ENCODE measurements around the gene PSKH1.

The PSKH1 gene

DNA sequence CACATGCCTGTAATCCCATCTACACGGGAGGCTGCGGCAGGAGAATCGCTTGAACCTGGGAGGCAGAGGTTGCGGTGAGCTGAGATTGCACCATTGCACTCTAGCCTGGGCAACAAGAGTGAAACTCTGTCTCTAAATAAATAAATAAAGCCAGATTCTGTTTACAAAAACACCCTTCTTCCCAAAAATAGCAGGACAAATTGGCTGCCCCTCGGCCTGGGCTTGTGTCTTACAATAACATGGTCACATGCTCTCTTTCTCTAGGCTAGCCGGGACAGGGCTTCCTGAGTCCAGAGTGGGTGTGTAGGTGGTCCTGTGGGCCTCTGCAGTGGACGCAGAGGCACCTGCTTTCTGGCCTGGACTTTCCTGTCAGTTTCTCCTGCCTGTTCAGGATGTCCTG lies 23.4 kb upstream of the PSKH1 start:
- H2BK5ac ChIP-seq (ENCODE audit: low read depth, low read length, poor library complexity): no peak overlapping the region
- H2AK5ac ChIP-seq (ENCODE audit: low read length): no peak overlapping the region
- no peak overlapping the region for H3K27ac ChIP-seq (ENCODE audit: low read depth, low read length)
- no peak overlapping the region for H3K4me3 ChIP-seq (ENCODE audit: low read depth, low read length)
- no peak overlapping the region for H2BK12ac ChIP-seq (ENCODE audit: low read length)
- peaks cover 54 to 67% of the 10 kb centered on the region in 2 experiments for H3K36me3 ChIP-seq (ENCODE audit: control insufficient read depth in 1 of 2, insufficient read depth in 2 of 2, low read length in 2 of 2)
- no peak overlapping the region for H3K4me2 ChIP-seq (ENCODE audit: low read length)
- H2BK120ac ChIP-seq (ENCODE audit: insufficient read depth, low read length, poor library complexity): no peak overlapping the region
- no peak overlapping the region for H4K91ac ChIP-seq (ENCODE audit: low read depth, low read length)
- no peak overlapping the region for H3K23ac ChIP-seq (ENCODE audit: low read length)
- peaks cover 4% of the 10 kb centered on the region for H3K79me1 ChIP-seq (ENCODE audit: low read length)
- peaks cover 12% of the 10 kb centered on the region for H3K79me2 ChIP-seq (ENCODE audit: control insufficient read depth, insufficient read depth, low read length, poor library complexity)
- H3K4ac ChIP-seq (ENCODE audit: low read depth, low read length): no peak overlapping the region
- no peak for DNase-seq
- H4K8ac ChIP-seq (ENCODE audit: low read depth, low read length): no peak overlapping the region
- H3K9ac ChIP-seq (ENCODE audit: low read length): no peak overlapping the region
- H3K4me1 ChIP-seq (ENCODE audit: control insufficient read depth in 1 of 2, insufficient read depth in 2 of 2, low read length in 2 of 2): peaks cover 3 to 8% of the 10 kb centered on the region in 2 experiments
- H3K27me3 ChIP-seq (ENCODE audit: insufficient read depth, low read length): no peaks in the 10 kb centered on the region
- no CpG with 5 or more reads among the region's 7 CpGs for WGBS (ENCODE audit: extremely low coverage, insufficient coverage, insufficient read length)
- H4K12ac ChIP-seq (ENCODE audit: low read depth, low read length): no peak overlapping the region
- H3K14ac ChIP-seq (ENCODE audit: low read length): no peak overlapping the region
- no peak overlapping the region for H2AFZ ChIP-seq (ENCODE audit: insufficient read depth, low read length, poor library complexity)
- no peaks in the 10 kb centered on the region for H3K9me3 ChIP-seq (ENCODE audit: insufficient read depth, low read depth, low read length)
- H3K18ac ChIP-seq (ENCODE audit: low read length): no peak overlapping the region

DNA sequence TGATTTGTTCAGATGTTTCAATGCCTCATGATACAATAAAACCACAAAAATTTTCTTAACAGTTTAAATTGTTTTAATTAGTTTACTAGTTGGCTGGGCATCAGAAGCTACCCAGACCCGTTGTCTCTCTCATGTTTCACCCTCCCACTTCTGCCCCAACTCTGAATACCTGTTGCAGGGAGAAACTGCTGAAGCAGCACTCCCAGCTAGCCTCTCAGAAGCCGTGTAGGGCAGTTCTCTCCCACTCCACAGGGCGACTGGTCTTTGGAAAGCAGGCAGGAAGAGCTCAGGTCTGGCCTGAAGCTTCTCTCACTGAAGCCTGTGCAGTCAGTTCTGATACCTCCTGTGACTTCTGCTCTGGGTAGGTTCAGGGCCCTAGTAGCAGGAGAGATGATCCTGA lies 21.8 kb upstream of the PSKH1 start:
- peaks cover 44 to 61% of the 10 kb centered on the region in 2 experiments for H3K36me3 ChIP-seq (ENCODE audit: control insufficient read depth in 1 of 2, insufficient read depth in 2 of 2, low read length in 2 of 2)
- H3K4me2 ChIP-seq (ENCODE audit: low read length): no peak overlapping the region
- no peak overlapping the region for H3K23ac ChIP-seq (ENCODE audit: low read length)
- H2BK5ac ChIP-seq (ENCODE audit: low read depth, low read length, poor library complexity): no peak overlapping the region
- H4K8ac ChIP-seq (ENCODE audit: low read depth, low read length): no peak overlapping the region
- no peak overlapping the region for H3K27ac ChIP-seq (ENCODE audit: low read depth, low read length)
- no peak overlapping the region for H2BK12ac ChIP-seq (ENCODE audit: low read length)
- no peak overlapping the region for H2AK5ac ChIP-seq (ENCODE audit: low read length)
- H4K91ac ChIP-seq (ENCODE audit: low read depth, low read length): no peak overlapping the region
- H3K18ac ChIP-seq (ENCODE audit: low read length): no peak overlapping the region
- H3K27me3 ChIP-seq (ENCODE audit: insufficient read depth, low read length): no peaks in the 10 kb centered on the region
- H2BK120ac ChIP-seq (ENCODE audit: insufficient read depth, low read length, poor library complexity): no peak overlapping the region
- H4K12ac ChIP-seq (ENCODE audit: low read depth, low read length): no peak overlapping the region
- H3K4me1 ChIP-seq (ENCODE audit: control insufficient read depth in 1 of 2, insufficient read depth in 2 of 2, low read length in 2 of 2): peaks cover 3 to 8% of the 10 kb centered on the region in 2 experiments
- no peaks in the 10 kb centered on the region for H3K9me3 ChIP-seq (ENCODE audit: insufficient read depth, low read depth, low read length)
- H3K9ac ChIP-seq (ENCODE audit: low read length): no peak overlapping the region
- no peak for DNase-seq
- no CpG with 5 or more reads among the region's 3 CpGs for WGBS (ENCODE audit: extremely low coverage, insufficient coverage, insufficient read length)
- H3K4ac ChIP-seq (ENCODE audit: low read depth, low read length): no peak overlapping the region
- peaks cover 4% of the 10 kb centered on the region for H3K79me1 ChIP-seq (ENCODE audit: low read length)
- H2AFZ ChIP-seq (ENCODE audit: insufficient read depth, low read length, poor library complexity): no peak overlapping the region
- peaks cover 12% of the 10 kb centered on the region for H3K79me2 ChIP-seq (ENCODE audit: control insufficient read depth, insufficient read depth, low read length, poor library complexity)
- no peak overlapping the region for H3K4me3 ChIP-seq (ENCODE audit: low read depth, low read length)
- no peak overlapping the region for H3K14ac ChIP-seq (ENCODE audit: low read length)

- no CpG with 5 or more reads among the region's 2 CpGs for WGBS (ENCODE audit: extremely low coverage, insufficient coverage, insufficient read length)
- Histone ChIP-seq H3K36me3 (ENCODE audit: control insufficient read depth in 1 of 2, insufficient read depth in 2 of 2, low read length in 2 of 2) (peaks cover 45 to 62% of the 10 kb centered on the region in 2 experiments), H4K8ac (ENCODE audit: low read depth, low read length) (no peak overlapping the region), H2BK5ac (ENCODE audit: low read depth, low read length, poor library complexity) (no peak overlapping the region), H3K9ac (ENCODE audit: low read length) (no peak overlapping the region), H3K23ac (ENCODE audit: low read length) (no peak overlapping the region), H3K4me1 (ENCODE audit: control insufficient read depth in 1 of 2, insufficient read depth in 2 of 2, low read length in 2 of 2) (peaks cover 3 to 8% of the 10 kb centered on the region in 2 experiments), H2BK120ac (ENCODE audit: insufficient read depth, low read length, poor library complexity) (no peak overlapping the region), H3K4ac (ENCODE audit: low read depth, low read length) (no peak overlapping the region), H3K27me3 (ENCODE audit: insufficient read depth, low read length) (no peaks in the 10 kb centered on the region), H2AFZ (ENCODE audit: insufficient read depth, low read length, poor library complexity) (no peak overlapping the region), H3K79me1 (ENCODE audit: low read length) (peaks cover 4% of the 10 kb centered on the region), H4K91ac (ENCODE audit: low read depth, low read length) (no peak overlapping the region), H2AK5ac (ENCODE audit: low read length) (no peak overlapping the region), H3K27ac (ENCODE audit: low read depth, low read length) (peak overlapping the region; percentile 0), H3K14ac (ENCODE audit: low read length) (no peak overlapping the region), H3K4me2 (ENCODE audit: low read length) (peak overlapping the region; percentile 92), H3K4me3 (ENCODE audit: low read depth, low read length) (no peak overlapping the region), H3K18ac (ENCODE audit: low read length) (no peak overlapping the region), H3K9me3 (ENCODE audit: insufficient read depth, low read depth, low read length) (peaks cover 2% of the 10 kb centered on the region), H3K79me2 (ENCODE audit: control insufficient read depth, insufficient read depth, low read length, poor library complexity) (peaks cover 12% of the 10 kb centered on the region), H4K12ac (ENCODE audit: low read depth, low read length) (no peak overlapping the region), H2BK12ac (ENCODE audit: low read length) (no peak overlapping the region)
- no peak for DNase-seq
These were observed 20.9 kb upstream of the PSKH1 start for GRCh38 chr16:67872131-67872630.

GRCh38 chr16:67872631-67873434 lies 20.2 kb upstream of the PSKH1 start, which contains the start of gene EDC4:
EDC4 (plus strand) TSS chr16:67873052; CDS start chr16:67873262, 210 bp downstream.
- Histone ChIP-seq H3K79me1 (ENCODE audit: low read length) (peaks cover 4% of the 10 kb centered on the region), H2BK12ac (ENCODE audit: low read length) (no peak within 1 kb of the TSS), H3K4ac (ENCODE audit: low read depth, low read length) (peak within 1 kb of the TSS; percentile 78), H3K36me3 (ENCODE audit: control insufficient read depth in 1 of 2, insufficient read depth in 2 of 2, low read length in 2 of 2) (peaks cover 46 to 63% of the 10 kb centered on the region in 2 experiments), H3K27ac (ENCODE audit: low read depth, low read length) (peak within 1 kb of the TSS; percentile 12), H3K4me2 (ENCODE audit: low read length) (peak within 1 kb of the TSS; percentile 92), H3K27me3 (ENCODE audit: insufficient read depth, low read length) (no peaks in the 10 kb centered on the region), H4K8ac (ENCODE audit: low read depth, low read length) (peak within 1 kb of the TSS; percentile 95), H3K4me3 (ENCODE audit: low read depth, low read length) (peak within 1 kb of the TSS; percentile 94), H3K79me2 (ENCODE audit: control insufficient read depth, insufficient read depth, low read length, poor library complexity) (peaks cover 12% of the 10 kb centered on the region), H3K4me1 (ENCODE audit: control insufficient read depth in 1 of 2, insufficient read depth in 2 of 2, low read length in 2 of 2) (peaks cover 3 to 8% of the 10 kb centered on the region in 2 experiments), H3K14ac (ENCODE audit: low read length) (peak within 1 kb of the TSS; percentile 87), H3K23ac (ENCODE audit: low read length) (no peak within 1 kb of the TSS), H3K9ac (ENCODE audit: low read length) (peak within 1 kb of the TSS; percentile 93), H4K12ac (ENCODE audit: low read depth, low read length) (peak within 1 kb of the TSS; percentile 63), H4K91ac (ENCODE audit: low read depth, low read length) (peak within 1 kb of the TSS; percentile 86), H3K18ac (ENCODE audit: low read length) (peak within 1 kb of the TSS; percentile 53), H2BK120ac (ENCODE audit: insufficient read depth, low read length, poor library complexity) (peak within 1 kb of the TSS; percentile 37), H3K9me3 (ENCODE audit: insufficient read depth, low read depth, low read length) (peaks cover 2% of the 10 kb centered on the region), H2AFZ (ENCODE audit: insufficient read depth, low read length, poor library complexity) (peak within 1 kb of the TSS; percentile 51), H2AK5ac (ENCODE audit: low read length) (peak within 1 kb of the TSS; percentile 16), H2BK5ac (ENCODE audit: low read depth, low read length, poor library complexity) (peak within 1 kb of the TSS; percentile 33)
- DNase-seq: peak; percentile 81 to 89
- WGBS (ENCODE audit: extremely low coverage, insufficient coverage, insufficient read length): no CpG with 5 or more reads among the region's 72 CpGs

Measured in trophoblast cell (in vitro differentiated cells and primary cell).